BE2C (cell line): Measurements from ENCODE around the gene MYPOP.

Experiments used
- DNase-seq: peaks from one replicate; pipeline ENCODE4 v3.0.0-alpha.2; 2020
- H3K27me3 ChIP-seq: fragments of 250-450 bp; sonication (Bioruptor Pico); 2 replicates; pipeline ENCODE4 v1.5.1; 2020; ENCODE audit warnings: mild to moderate bottlenecking
- H3K36me3 ChIP-seq: fragments of 250-450 bp; sonication (Bioruptor Pico); 2 replicates; pipeline ENCODE4 v1.5.1; 2020; ENCODE audit warnings: mild to moderate bottlenecking
- H3K4me1 ChIP-seq: fragments of 250-450 bp; sonication (Bioruptor Pico); 2 replicates; pipeline ENCODE4 v1.5.1; 2020
- H3K4me3 ChIP-seq: 2 replicates; pipeline ENCODE4 v1.5.1; 2011; ENCODE audit warnings: low read depth, low read length
- H3K9me3 ChIP-seq: fragments of 250-450 bp; sonication (Bioruptor Pico); 2 replicates; pipeline ENCODE4 v1.5.1; 2020
- TF ChIP-seq, protein P1 (sequence below): IDR thresholded peaks from 2 replicates; pipeline ENCODE4 v1.5.1; 2012; ENCODE audit warnings: mild to moderate bottlenecking, low read depth, low read length

Gene MYPOP

DNA sequence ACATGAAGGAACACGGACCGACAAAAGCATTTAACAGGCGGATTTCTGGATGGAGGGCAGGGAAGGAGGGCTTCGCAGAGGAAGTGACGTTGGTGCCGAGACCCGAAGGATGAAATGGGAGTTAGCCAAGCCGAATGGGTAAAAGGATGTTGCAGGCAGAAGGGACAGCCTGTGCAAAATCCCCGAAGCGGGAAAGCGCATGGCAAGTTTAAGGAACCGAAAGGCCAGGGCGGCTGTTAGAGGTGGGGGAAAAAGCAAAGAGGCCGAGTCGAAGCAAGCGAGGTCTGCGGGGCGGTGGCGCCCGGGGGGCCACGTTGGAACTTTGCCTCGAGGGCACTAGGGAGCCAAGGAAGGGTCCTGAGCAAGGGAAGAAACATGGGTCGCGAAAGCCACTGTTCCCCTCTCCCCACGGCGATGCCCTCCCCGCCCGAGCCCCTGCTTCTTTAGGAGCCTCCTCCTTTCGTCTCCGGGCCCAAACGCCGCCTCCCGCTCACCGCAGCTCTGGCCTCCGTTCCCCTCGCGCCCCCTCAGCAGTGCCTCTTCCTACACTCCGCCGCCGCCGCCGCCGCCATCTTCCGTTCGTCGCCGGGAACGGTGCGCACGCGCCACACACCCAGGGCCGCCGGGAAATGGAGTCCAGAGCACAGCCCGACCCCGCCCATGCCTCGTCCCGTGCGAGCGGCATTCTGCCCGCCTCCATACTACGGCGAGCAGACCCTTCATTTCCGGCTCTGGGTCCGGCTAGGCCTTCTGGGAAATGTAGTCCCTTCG, 39.7 kb downstream of the MYPOP start, which contains the start of gene SYMPK:
Gene SYMPK (minus strand): TSS at position 584 of the 771 bp plus-strand sequence. CDS start 8,652 bp downstream, outside the sequence.
- DNase-seq, result peak; percentile 99
- peaks cover 17% of the 10 kb centered on the region for H3K36me3 ChIP-seq
- TF ChIP-seq, protein P1, sequence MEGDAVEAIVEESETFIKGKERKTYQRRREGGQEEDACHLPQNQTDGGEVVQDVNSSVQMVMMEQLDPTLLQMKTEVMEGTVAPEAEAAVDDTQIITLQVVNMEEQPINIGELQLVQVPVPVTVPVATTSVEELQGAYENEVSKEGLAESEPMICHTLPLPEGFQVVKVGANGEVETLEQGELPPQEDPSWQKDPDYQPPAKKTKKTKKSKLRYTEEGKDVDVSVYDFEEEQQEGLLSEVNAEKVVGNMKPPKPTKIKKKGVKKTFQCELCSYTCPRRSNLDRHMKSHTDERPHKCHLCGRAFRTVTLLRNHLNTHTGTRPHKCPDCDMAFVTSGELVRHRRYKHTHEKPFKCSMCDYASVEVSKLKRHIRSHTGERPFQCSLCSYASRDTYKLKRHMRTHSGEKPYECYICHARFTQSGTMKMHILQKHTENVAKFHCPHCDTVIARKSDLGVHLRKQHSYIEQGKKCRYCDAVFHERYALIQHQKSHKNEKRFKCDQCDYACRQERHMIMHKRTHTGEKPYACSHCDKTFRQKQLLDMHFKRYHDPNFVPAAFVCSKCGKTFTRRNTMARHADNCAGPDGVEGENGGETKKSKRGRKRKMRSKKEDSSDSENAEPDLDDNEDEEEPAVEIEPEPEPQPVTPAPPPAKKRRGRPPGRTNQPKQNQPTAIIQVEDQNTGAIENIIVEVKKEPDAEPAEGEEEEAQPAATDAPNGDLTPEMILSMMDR, result no peak
- no peaks in the 10 kb centered on the region for H3K4me1 ChIP-seq
- peak within 1 kb of the TSS; percentile 98 for H3K4me3 ChIP-seq
- no peaks in the 10 kb centered on the region for H3K9me3 ChIP-seq
- H3K27me3 ChIP-seq, result peaks cover 42% of the 10 kb centered on the region

DNA sequence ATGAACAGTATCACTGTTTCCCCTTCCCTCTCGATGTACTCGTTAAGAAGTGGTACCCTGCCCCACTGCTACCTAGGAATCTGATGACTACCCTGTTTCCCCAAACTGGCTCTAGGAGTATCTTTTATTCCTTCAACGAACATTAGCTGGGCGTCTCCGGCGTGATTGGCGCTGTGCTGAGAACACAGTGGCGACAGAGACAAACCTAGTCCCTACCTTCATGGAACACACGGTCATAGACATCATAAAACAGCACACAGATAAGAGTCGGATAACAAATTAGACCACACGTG, 40.2 kb downstream of the MYPOP start:
- DNase-seq, result no peak
- TF ChIP-seq, protein P1, result no peak
- no peaks in the 10 kb centered on the region for H3K9me3 ChIP-seq
- H3K4me3 ChIP-seq, result peak overlapping the region; percentile 98
- H3K4me1 ChIP-seq, result no peaks in the 10 kb centered on the region
- H3K27me3 ChIP-seq, result peaks cover 40% of the 10 kb centered on the region
- H3K36me3 ChIP-seq, result peaks cover 17% of the 10 kb centered on the region

DNA sequence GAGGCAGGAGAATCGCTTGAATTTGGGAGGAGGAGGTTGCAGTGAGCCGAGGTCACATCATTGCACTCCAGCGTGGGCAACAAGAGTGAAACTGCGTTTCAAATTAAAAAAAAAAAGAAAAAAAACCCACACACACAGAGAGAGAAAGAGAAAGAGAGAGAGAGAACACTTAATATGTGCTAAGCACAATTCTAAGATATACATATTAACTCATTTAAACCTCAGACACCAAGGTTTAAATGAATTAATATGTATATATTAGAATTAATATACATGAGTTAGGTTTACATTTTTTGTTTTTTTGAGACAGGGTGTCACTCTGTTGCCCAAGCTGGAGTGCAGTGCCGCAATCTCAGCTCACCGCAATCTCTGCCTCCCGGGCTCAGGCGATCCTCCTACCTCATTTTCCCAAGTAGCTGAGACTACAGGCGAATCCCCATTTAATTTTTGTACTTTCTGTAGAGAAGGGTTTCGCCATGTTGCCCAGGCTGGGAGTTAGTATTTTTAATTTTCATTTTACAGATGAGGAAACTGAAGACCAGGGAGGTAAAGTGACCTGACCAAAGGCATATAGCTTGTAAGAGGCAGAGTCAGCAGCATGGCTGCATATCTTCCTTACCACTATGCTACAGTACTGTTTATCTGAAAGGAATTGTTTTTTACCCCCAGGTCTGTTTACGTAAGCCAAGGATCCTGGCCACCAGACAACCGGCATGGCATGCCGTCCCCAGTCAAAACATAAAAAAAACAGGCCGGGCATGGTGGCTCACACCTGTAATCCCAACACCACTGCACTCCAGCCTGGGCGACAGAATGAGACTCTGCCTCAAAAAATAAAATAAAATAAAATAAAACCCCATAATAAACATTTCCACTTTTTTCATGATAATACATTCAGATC, 41.8 kb downstream of the MYPOP start:
- peaks cover 17% of the 10 kb centered on the region for H3K36me3 ChIP-seq
- peaks cover 24% of the 10 kb centered on the region for H3K27me3 ChIP-seq
- DNase-seq, result no peak
- no peak overlapping the region for H3K4me3 ChIP-seq
- H3K9me3 ChIP-seq, result no peaks in the 10 kb centered on the region
- no peaks in the 10 kb centered on the region for H3K4me1 ChIP-seq
- TF ChIP-seq, protein P1, result no peak

DNA sequence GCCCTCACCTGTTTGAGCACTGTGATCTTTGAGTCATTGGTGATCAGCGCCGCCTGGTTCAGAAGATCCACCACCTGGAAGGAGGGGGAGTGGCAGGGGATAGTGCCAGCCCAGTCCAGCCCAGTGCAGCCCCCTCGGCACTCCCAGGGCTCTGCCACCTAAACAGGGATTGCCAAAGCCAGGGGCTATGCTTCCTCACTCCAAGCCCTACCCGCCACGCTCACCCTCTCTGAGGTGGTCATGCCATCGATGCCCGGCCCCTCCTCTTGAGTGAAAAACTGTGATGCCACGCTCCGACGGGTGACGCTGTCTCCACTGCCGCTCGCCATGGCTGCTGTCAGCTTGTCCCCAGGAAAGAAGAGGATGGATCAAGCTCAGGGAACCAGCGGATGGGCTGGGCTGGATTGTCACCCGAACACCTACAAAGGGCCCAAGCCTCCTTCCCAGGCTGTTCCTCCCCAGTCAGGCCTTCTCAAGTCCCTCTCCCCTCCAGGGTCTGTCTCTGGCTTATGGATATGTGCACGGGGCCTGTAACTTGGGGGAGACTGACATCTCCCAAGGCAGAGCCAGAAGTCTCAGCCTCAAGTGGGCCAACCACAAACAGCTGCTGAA, 48.1 kb downstream of the MYPOP start:
- DNase-seq, result no peak
- Histone ChIP-seq H3K36me3 (peaks cover 47% of the 10 kb centered on the region), H3K4me1 (no peaks in the 10 kb centered on the region), H3K4me3 (no peak overlapping the region), H3K9me3 (no peaks in the 10 kb centered on the region), H3K27me3 (no peaks in the 10 kb centered on the region)
- TF ChIP-seq, protein P1, result no peak

DNA sequence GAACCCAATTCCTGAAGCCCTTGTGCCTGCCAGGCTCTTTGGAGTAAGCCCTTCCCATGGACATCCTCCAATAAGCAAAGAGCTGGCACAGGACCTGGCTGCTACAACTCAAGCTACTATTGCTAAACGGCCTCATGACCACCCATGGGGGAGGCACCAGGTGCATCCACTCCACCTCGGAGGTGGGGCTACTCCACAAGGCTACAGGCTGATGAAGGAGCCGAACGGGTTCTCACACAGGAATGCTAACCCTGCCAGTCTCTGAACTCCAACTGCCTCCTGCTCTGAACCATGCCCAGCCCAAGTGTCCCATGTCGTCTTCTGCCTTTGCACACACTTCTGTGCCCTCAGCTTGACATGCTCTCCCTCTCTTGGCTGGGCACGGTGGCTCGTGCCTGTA, 49.4 kb downstream of the MYPOP start:
- Histone ChIP-seq H3K27me3 (no peaks in the 10 kb centered on the region), H3K4me1 (no peaks in the 10 kb centered on the region), H3K4me3 (no peak overlapping the region), H3K9me3 (no peaks in the 10 kb centered on the region), H3K36me3 (peaks cover 54% of the 10 kb centered on the region)
- no peak for DNase-seq
- TF ChIP-seq, protein P1, result no peak
